GM18519 (cell line): ENCODE data around the gene TPCN2.

ENCODE experiments used
- ATAC-seq: cut with Tn5 transposase; IDR thresholded peaks from one replicate; pipeline ENCODE4 v1.9.1; 2021; ENCODE audit warnings: mild to moderate bottlenecking, moderate library complexity; ENCODE audit not compliant: unreplicated experiment, low FRiP score

TPCN2 gene

GRCh38 chr11:69157822-69158231, 109.1 kb downstream of the TPCN2 start:
- ATAC-seq, result no peak

- ATAC-seq, result no peak
Measured at GRCh38 chr11:69158301-69159149, 109.8 kb downstream of the TPCN2 start.

DNA sequence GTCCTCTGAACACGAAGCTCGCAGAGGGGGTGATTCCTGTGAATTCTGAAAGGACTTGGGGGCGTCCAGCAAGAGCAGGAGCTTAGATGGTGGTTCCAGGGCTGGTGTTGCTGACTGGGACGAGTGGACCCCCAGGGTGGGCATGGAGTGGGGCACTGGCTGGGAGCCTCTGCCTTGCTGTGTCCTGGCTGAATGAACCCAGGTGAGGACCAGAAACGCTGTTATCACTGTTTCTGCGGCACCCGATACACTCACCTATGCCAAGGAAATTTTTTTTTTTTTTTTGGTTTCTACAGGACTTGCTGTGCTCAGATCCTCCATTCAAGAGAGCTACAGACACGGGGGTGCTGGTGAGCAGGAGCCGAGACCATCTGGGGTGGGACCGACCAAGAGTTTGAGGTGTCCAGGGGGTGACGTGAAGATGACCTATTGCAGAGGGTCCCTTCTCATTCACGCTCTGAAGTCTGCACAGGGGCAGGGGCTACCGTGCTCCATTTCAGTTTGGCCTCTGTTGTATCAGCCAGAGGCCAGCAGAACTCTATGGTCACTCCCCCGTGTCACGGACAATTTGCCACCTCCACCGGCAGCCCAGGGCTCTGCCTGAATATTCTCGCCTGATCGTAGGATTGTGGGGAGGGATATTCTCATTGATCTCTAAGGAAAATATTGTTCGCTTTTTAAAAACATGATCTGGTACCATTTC, 110.6 kb downstream of the TPCN2 start:
- ATAC-seq, result no peak

DNA sequence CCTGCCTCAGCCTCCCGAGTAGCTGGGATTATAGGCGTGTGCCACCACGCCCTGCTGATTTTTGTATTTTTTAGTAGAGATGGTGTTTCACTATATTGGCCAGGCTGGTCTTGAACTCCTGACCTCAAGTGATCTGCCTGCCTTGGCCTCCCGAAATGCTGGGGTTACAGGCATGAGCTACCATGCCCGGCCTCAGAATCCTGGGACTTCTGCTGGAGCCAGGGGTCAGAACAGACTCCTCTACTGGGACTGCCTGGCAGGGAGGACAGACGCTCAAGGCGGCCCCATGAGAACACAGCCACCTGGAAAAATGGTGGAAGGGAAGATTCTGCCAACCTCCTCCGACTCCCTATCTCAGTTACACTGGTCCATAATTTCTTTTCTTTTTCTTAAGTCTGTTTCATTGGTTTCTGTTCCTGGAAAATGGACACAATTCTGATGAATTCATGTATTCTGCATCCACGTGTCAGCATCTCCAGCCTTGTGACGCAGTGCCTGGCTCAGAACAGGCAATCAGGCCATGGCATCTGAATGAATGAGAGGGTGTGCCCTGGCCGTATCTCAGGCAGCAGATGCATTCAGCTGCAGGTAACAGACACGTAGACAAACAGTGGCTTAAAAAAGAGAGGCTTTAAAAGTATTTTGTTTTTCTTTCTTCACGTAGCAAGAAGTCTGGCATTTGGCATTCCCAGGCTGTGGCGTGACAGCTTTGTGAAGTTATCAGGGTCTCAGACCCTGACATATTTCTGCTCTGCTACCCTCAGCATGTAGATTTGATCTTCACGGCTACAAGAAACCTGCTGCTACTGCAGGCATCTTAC, 111.8 kb downstream of the TPCN2 start:
- no peak for ATAC-seq

GRCh38 chr11:69161117-69161407, 112.3 kb downstream of the TPCN2 start:
- no peak for ATAC-seq

DNA sequence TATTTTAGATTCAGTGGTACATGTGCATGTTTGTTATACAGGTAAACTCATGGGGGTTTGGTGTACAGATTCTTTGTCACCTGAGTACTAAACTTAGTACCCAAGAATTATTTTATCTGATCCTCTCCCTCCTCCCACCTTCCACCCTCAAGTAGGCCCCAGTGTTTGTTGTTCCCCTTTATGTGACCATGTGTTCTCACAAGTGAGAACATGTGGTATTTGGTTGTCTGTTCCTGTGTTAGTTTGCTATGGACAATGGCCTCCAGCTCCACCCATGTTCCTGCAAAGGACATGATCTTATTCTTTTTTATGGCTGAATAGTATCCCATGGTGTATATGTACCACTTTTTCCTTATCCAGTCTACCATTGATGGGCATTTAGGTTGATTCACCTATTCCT, 113.8 kb downstream of the TPCN2 start:
- ATAC-seq, result no peak

DNA sequence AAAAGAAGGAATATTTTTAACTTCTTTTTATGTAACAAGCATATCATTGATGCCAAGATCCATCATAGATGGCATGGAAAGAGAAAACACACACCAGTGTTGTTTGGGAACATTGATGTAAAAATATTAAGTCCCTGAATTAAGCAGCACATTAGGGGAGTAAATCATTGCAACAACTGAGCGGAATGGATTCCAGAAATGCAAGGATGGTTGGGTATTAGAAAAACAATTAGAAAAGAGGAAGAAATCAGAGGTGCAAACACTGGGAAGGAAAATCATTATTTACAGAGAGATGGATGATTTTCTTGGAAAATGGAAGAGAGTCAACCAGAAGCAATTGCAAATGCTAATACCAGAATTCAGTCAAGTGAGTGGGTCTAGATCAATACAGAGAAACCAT, 115.1 kb downstream of the TPCN2 start:
- no peak for ATAC-seq

- ATAC-seq, result no peak
Measured at GRCh38 chr11:69164824-69165223, 116.1 kb downstream of the TPCN2 start.

GRCh38 chr11:69165775-69166174, 117.0 kb downstream of the TPCN2 start:
- ATAC-seq, result no peak

DNA sequence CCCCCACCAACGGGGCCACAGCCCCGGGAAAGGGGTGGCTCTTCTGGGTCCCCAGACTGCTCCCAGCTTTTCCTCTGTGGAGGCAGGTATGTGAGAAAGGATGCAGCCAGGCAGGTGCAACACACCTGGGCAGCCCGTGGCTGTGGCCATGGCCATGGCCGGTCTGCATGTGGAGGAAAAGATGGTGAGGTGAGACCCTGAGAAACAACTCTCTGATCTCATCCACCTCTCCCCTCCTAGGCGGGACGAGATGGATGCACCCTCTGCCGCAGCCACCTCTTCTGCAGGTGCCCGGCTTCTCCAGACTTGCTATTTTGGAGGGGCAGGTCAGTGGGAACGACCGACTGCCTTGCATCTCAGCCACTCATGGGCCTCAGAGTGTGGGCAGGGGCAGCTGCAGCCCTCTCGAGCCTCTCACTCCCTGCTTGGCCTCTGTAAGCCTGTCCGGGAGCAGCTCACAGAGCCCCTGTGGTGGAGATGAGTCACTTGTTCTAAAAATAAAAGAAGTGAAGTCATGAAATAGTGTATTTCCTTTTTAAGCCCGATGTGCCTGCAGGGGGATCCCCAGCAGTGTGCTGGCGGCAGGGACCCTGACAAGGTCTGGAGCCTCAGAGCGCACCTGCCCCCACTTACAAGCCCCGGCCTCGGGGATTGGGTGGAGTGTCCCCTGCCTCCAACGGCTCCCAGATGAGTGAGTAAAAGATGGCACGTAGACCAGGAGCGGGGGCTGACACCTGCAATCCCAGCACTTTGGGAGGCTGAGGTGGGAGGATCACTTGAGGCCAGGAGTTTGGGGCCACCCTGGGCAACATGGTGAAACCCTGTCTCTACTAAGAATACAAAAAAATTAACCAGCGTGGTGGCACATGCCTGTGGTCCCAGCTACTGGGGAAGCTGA, 117.7 kb downstream of the TPCN2 start:
- ATAC-seq, result peak; percentile 75

DNA sequence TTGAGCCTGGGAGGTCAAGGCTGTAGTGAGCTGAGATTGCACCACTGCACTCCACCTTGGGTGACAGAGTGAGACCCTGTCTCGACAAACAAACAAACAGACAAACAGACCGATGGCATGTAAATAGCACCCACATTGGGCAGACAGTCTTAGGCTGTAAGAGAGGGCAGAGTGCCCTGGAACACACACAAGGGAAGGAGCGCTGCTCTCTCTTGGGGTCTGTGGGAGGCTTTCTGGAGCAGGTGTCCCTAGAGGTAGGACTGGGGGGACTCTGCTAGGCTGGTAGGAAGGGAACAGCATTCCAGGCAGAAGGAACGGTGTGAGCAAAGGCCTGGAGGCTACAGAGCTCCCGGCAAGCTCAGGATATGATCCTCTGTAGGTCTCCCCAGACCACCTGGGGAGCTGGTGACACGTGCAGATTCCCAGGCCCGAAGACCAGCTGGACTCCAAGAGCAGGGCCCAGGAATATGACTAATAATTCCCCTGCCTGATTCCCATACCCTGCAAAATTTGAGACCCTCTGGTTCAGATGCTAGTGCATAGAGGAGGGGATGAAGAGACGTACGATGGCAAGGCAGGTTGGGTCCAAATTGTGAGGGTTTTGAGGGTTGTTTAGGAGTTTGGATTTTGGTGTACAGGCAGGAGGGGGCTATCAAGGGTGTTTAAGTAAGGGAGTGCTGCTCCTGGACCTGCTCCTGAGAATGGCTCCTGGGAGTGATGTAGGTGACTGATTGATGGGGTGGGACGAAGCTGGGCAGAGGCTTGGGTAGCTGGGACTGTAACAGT, 118.6 kb downstream of the TPCN2 start:
- ATAC-seq, result no peak

GRCh38 chr11:69167916-69168691, 119.4 kb downstream of the TPCN2 start:
- ATAC-seq, result no peak

DNA sequence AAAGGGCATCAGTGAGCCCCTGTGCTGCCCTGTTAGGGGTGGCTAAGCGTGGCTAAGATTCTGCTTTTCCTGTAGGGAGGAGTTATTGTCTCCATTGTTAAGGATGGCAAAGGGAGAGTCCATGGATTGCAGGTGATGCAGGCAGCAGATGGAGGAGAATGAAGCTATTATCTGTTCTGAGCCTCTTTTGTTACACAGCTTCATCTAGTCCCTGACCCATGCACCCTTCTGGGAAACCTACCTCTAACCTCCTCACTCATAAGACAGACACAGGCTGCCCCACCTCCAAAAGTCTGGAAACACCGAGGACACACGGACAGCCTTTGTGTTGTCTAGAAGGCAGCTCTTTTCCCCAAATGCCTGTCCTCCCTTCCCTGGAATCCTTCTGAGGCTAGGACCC, 120.7 kb downstream of the TPCN2 start:
- no peak for ATAC-seq

DNA sequence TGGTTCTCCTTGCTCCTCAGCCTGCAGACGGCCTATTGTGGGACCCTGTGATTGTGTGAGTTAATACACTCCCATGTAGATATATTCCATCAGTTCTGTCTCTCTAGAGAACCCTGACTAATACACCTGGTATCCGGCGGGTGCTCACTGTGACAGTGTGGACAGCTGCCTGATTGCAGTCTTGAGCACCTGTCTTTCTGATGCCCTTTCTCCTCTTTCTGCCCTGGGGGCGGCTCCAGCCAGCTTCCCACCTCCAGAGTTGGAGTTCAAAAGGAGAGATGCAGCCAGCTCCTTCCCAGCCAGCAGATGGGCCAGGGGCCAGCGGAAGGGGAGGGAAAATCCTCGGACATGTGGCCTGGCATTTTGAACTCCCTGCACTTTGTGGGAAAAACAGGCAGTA, 122.0 kb downstream of the TPCN2 start:
- ATAC-seq, result no peak

- no peak for ATAC-seq
Measured at GRCh38 chr11:69171476-69172240, 122.9 kb downstream of the TPCN2 start.

- ATAC-seq, result no peak
Measured at GRCh38 chr11:69172674-69173073, 123.9 kb downstream of the TPCN2 start.

- ATAC-seq, result no peak
Measured at GRCh38 chr11:69173331-69173730, 124.6 kb downstream of the TPCN2 start.

DNA sequence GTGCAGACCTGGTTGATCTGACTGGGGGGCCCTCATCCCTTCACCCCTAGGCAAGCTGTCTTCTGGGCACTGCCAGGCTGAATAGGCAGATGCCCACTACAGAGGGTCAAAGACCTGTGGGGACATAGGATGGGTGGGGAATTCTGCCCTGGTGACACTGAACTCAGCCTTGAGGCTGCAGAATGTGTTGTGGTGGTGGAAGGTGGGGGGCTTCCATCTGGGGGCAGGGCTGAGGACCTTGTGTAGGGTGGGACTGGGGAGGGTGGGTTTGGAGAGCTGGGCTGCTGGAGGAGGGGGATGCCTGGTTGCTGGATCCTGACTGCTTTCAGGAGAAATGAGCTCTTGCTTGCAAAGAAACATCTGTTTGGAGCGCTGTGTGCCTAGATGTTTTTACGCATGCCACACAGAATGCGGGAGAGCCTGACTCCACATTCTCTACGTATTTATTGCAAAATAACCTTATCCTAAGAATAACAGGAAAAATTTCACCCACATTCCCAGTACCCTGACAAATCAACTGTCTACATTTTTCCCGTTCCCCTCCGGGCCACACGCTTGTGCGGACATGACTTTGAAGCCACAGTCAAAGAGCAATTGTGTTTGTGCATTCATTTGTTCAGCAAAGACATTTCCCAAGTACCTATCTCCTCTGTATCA, 125.3 kb downstream of the TPCN2 start:
- no peak for ATAC-seq
